ENCODE measurements around the gene SERPINA4. TPM values are rescaled to one million over a fixed set of nuclear protein-coding genes. Genes with fewer than 3 reads are reported as not detected.

The SERPINA4 gene
- total and polyA plus RNA-seq, 2 of the 13 experiments (the other 11 are each of a cell fraction or from before 2014, with no cell fraction given), result 39.1 to 57.8 TPM

- TF ChIP-seq, protein P1, sequence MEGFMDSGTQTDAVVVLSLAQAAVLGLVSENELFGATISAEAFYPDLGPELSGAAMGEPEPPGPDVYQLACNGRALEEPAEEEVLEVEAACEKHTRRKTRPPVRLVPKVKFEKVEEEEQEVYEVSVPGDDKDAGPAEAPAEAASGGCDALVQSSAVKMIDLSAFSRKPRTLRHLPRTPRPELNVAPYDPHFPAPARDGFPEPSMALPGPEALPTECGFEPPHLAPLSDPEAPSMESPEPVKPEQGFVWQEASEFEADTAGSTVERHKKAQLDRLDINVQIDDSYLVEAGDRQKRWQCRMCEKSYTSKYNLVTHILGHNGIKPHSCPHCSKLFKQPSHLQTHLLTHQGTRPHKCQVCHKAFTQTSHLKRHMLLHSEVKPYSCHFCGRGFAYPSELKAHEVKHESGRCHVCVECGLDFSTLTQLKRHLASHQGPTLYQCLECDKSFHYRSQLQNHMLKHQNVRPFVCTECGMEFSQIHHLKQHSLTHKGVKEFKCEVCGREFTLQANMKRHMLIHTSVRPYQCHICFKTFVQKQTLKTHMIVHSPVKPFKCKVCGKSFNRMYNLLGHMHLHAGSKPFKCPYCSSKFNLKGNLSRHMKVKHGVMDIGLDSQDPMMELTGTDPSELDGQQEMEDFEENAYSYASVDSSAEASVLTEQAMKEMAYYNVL (CRISPR knock-in tag; IDR thresholded peaks at IDR 0.05; ENCODE audit: borderline replicate concordance), result peak; percentile 89
- peak; percentile 62; the same call in 1 of the 2 replicates for TF ChIP-seq JUND (CRISPR knock-in tag; IDR thresholded peaks at IDR 0.05)
- no peak for TF ChIP-seq NR0B2 (CRISPR knock-in tag; IDR thresholded peaks at IDR 0.05)
- peak; percentile 74; the same call in 1 of the 2 replicates for TF ChIP-seq ZSCAN25 (CRISPR knock-in tag; IDR thresholded peaks at IDR 0.05)
- TF ChIP-seq ISL2 (CRISPR knock-in tag; IDR thresholded peaks at IDR 0.05), result peak; percentile 92
- peak; percentile 78 for TF ChIP-seq ELF3 (CRISPR knock-in tag; IDR thresholded peaks at IDR 0.05)
- TF ChIP-seq FOXK2 (IDR thresholded peaks at IDR 0.05), result no peak
- TF ChIP-seq ZNF552 (CRISPR knock-in tag; IDR thresholded peaks at IDR 0.05; ENCODE audit: borderline replicate concordance), result no peak
- peak; percentile 68; the same call in 1 of the 2 replicates for TF ChIP-seq ZKSCAN8 (CRISPR knock-in tag; IDR thresholded peaks at IDR 0.05; ENCODE audit: borderline replicate concordance)
- TF ChIP-seq ETV5 (CRISPR knock-in tag; IDR thresholded peaks at IDR 0.05; ENCODE audit: borderline replicate concordance), result peak; percentile 95
- peak; percentile 72; the same call in 1 of the 2 replicates for TF ChIP-seq NCOA1 (CRISPR knock-in tag; IDR thresholded peaks at IDR 0.05)
- no peak for TF ChIP-seq ATAD3A (CRISPR knock-in tag; IDR thresholded peaks at IDR 0.05)
- TF ChIP-seq, protein P2, sequence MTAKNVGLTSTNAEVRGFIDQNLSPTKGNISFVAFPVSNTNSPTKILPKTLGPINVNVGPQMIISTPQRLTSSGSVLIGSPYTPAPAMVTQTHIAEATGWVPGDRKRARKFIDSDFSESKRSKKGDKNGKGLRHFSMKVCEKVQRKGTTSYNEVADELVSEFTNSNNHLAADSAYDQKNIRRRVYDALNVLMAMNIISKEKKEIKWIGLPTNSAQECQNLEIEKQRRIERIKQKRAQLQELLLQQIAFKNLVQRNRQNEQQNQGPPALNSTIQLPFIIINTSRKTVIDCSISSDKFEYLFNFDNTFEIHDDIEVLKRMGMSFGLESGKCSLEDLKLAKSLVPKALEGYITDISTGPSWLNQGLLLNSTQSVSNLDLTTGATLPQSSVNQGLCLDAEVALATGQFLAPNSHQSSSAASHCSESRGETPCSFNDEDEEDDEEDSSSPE (CRISPR knock-in tag; IDR thresholded peaks at IDR 0.05), result 0 out of 2 replicates have a peak, but pooled peaks have one; percentile 44
- TF ChIP-seq, protein P3, sequence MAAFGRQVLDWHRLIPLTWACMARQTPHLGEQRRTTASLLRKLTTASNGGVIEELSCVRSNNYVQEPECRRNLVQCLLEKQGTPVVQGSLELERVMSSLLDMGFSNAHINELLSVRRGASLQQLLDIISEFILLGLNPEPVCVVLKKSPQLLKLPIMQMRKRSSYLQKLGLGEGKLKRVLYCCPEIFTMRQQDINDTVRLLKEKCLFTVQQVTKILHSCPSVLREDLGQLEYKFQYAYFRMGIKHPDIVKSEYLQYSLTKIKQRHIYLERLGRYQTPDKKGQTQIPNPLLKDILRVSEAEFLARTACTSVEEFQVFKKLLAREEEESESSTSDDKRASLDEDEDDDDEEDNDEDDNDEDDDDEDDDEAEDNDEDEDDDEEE (CRISPR knock-in tag; IDR thresholded peaks at IDR 0.05), result no peak
- TF ChIP-seq CBFB (CRISPR knock-in tag; IDR thresholded peaks at IDR 0.05), result peak; percentile 86
- TF ChIP-seq ZNF350 (CRISPR knock-in tag; IDR thresholded peaks at IDR 0.05; ENCODE audit: borderline replicate concordance, low read depth), result peak; percentile 48
- TF ChIP-seq KLF11 (CRISPR knock-in tag; IDR thresholded peaks at IDR 0.05), result 0 out of 2 replicates have a peak, but pooled peaks have one; percentile 30
- no peak for TF ChIP-seq SMAD1 (CRISPR knock-in tag; IDR thresholded peaks at IDR 0.05; ENCODE audit: borderline replicate concordance, low read depth)
- no peak for TF ChIP-seq ZNF205 (CRISPR knock-in tag; IDR thresholded peaks at IDR 0.05)
- no peak; the same call in 1 of the 2 replicates for TF ChIP-seq HNF1A (IDR thresholded peaks at IDR 0.05; ENCODE audit: low read depth)
- TF ChIP-seq HNF1A (CRISPR knock-in tag; IDR thresholded peaks at IDR 0.05; ENCODE audit: borderline replicate concordance), result peak; percentile 81; the same call in 1 of the 2 replicates
- peak; percentile 89; the same call in 1 of the 2 replicates for TF ChIP-seq SOX5 (CRISPR knock-in tag; IDR thresholded peaks at IDR 0.05; ENCODE audit: borderline replicate concordance)
Observed at GRCh38 chr14:94522115-94522724, 39.0 kb upstream of the SERPINA4 start (continued).

Data from HepG2 (cell line).